Testis (tissue), 2 donors: ENCODE data around the gene TASP1.
"Not testable (repeated sequence)": the region's sequence is repeated elsewhere in the genome, so short reads cannot be mapped to it uniquely, and the experiment has no call there.

Experiments used
- CTCF ChIP-seq, 3 experiments: fragments of 450-650 bp in 2 of 3; fragments of 200-600 bp in 1 of 3; sonication (generic) in 1 of 3; IDR thresholded peaks; one replicate each; pipeline ENCODE4 v1.5.1; 2016 to 2019; ENCODE audit warnings: antibody characterized with exemption in 3 of 3, mild to moderate bottlenecking in 2 of 3, moderate library complexity in 1 of 3
- POLR2A ChIP-seq: fragments of 450-650 bp; IDR thresholded peaks from one replicate; pipeline ENCODE4 v1.6.1; 2017; ENCODE audit warnings: antibody characterized with exemption, mild to moderate bottlenecking, moderate library complexity

DNA sequence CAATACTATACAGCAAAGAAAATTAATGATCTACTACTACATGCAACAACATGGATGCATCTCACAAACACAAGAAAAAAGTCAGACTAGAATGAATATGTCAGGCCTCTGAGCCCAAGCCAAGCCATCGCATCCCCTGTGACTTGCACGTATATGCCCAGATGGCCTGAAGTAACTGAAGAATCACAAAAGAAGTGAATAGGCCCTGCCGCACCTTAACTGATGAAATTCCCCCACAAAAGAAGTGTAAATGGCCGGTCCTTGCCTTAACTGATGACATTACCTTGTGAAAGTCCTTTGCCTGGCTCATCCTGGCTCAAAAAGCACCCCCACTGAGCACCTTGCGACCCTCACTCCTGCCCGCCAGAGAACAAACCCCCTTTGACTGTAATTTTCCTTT lies 280.9 kb downstream of the TASP1 start:
- not testable (repeated sequence) for TF ChIP-seq CTCF (IDR thresholded peaks at IDR 0.05); POLR2A
